Activated T-cell treated with anti-CD3 and anti-CD28 coated beads, Interleukin-2, amount 50 U/mL, for 1 hour (primary cell): ENCODE data around the gene MINDY4.

Experiments used
- DNase-seq: peaks from one replicate; pipeline ENCODE4 v3.0.0-alpha.2; 2020

MINDY4 gene

GRCh38 chr7:30880941-30881340 lies 109.7 kb downstream of the MINDY4 start:
- no peak for DNase-seq

DNA sequence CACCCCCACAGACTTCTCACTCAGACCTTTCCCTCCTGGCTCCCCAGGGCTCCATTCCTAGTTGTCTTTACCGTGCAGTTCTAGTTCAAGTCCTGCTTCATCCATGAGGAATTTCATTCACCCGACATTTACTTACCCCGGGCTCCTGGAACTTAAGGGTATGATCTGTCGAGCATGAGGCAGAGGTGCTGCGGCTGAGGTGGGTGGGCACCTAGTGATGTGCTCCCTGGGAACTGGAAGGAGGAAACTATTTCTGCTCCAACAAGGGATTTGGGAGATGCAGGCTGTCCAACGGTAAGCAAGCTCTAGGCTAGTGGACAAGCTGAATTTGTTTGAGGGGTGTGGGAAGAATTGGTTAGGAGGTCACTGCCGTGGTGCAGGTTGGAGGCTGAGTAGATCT lies 110.2 kb downstream of the MINDY4 start:
- no peak for DNase-seq

DNA sequence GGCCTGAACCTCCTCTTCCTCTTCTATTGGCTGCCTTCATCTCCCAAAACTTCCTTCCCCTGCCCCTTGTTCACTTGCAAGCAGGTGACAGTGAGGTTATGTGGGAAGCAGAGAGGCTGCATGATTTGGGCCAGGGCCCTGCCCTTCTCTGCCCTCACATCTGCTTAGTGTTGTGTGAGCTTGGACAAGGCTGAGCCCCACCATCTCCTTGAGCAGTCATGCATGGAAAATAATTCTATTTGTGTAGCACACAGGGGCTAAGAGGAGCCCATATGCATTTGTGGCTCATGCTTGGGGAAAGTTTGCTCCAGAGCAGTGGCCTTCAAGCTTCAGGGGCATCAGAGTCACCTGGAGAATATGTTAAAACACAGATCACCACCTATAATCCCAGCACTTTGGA lies 113.7 kb downstream of the MINDY4 start:
- DNase-seq = no peak

- DNase-seq = no peak
These were observed 115.4 kb downstream of the MINDY4 start for GRCh38 chr7:30886608-30887011.

- no peak for DNase-seq
These were observed 116.3 kb downstream of the MINDY4 start for GRCh38 chr7:30887464-30887872.

DNA sequence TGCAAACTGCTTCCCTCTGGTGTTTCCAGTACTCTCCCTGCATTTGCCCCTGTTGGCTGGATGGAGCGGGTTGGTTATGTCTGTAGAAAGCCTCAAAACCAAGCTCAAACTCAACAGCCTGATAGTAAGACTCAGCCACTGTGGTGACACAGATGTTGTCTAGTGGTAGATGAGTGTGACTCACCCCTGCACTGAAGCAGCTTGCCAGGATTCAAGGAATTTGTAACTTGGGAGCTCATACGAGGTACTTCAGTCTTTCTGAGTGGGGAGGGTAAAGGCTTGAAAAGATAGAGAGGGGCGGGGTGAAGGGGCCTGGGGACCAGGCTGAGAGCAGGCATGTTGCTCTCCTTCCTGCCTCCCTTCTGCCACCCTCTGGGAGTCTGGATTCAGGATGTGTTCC lies 117.5 kb downstream of the MINDY4 start:
- no peak for DNase-seq

- no peak for DNase-seq
These were observed 119.0 kb downstream of the MINDY4 start for GRCh38 chr7:30890226-30890625.

DNA sequence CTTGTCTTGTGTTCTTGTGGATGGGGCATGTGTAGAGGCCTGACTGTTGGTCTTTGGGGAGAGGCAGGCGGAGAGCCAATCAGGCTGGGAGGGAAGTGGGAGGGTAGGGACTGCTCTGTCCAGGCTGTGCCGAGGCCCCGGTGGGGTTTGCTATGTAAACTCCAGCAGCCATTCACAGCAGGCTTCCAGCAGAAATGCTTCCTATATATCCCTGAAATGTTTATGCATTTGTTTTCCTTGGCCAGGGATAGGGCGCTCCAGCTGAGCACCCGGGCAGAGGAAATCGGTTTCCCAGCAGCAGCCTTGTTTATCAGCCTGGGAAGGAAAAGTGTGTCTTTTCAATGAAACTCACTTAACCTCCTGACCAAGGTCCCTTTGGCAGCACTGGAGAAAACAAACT lies 122.1 kb downstream of the MINDY4 start:
- no peak for DNase-seq

GRCh38 chr7:30894009-30894408 lies 122.8 kb downstream of the MINDY4 start:
- no peak for DNase-seq

GRCh38 chr7:30894866-30895605 lies 123.8 kb downstream of the MINDY4 start:
- no peak for DNase-seq

GRCh38 chr7:30896036-30896435 lies 124.8 kb downstream of the MINDY4 start:
- no peak for DNase-seq

GRCh38 chr7:30896783-30897637 lies 125.8 kb downstream of the MINDY4 start:
- no peak for DNase-seq

DNA sequence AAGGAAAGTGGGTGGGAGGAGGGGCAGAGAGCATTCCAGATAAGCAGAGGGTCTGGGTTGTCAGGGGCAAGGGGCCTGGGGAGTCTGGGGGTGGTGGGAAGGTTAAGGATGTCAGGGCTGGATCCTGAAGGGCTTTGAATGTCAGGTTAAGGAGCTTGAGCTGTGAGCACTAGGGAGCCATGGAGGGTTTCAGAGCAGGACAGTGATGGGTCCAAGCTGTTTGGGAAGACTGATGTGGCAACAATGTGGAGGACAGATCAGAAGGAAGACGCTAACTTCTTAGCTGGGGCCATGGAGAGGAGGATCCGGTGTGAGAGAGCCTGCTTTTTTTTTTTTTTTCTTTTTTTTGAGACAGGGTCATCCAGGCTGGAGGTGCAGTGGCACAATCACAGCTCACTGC lies 126.6 kb downstream of the MINDY4 start:
- DNase-seq = no peak

DNA sequence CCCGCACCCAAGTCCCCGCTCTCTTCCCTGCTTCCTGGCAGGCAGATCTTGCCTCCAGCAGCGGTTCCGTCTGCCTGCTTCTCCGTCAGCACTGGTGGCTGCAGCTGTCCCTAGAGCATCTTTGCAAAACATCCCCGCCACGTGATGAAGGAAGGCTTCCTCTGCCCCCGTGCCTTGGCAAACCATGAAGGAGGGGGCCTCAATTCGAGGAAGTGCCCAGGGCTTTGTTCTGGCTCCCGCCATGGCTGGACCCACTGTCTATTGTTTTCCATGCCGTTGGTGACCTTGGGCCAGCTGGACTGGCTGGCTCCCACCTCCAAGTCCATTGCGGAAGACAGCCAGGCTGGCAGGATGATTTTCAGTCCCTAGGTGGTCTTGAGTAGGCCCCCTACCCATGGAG lies 127.2 kb downstream of the MINDY4 start:
- DNase-seq = no peak

GRCh38 chr7:30899066-30899465 lies 127.8 kb downstream of the MINDY4 start:
- no peak for DNase-seq

GRCh38 chr7:30899630-30900029 lies 128.4 kb downstream of the MINDY4 start:
- no peak for DNase-seq

DNA sequence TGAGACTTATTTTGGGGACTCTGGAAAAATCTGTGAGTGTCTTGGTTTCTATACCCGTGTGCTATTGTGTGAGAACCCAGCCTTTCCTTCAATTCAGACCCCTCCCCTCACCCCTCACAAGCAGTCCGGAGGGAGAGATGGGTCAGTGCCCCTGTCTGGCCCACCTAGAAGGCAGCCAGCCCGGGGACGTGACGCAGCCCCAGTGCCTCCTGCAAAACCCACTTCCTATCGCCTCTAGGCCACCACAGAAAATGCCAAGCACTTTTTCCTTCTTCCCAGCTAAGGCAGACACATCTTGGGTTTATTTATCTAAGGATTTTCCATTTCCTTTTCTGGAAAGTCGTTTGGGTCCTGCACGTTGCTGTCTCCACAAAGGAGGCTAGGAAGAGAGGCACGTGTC lies 128.8 kb downstream of the MINDY4 start:
- DNase-seq = no peak

- no peak for DNase-seq
These were observed 129.7 kb downstream of the MINDY4 start for GRCh38 chr7:30900803-30901362.

GRCh38 chr7:30901856-30902255 lies 130.6 kb downstream of the MINDY4 start:
- DNase-seq = no peak

DNA sequence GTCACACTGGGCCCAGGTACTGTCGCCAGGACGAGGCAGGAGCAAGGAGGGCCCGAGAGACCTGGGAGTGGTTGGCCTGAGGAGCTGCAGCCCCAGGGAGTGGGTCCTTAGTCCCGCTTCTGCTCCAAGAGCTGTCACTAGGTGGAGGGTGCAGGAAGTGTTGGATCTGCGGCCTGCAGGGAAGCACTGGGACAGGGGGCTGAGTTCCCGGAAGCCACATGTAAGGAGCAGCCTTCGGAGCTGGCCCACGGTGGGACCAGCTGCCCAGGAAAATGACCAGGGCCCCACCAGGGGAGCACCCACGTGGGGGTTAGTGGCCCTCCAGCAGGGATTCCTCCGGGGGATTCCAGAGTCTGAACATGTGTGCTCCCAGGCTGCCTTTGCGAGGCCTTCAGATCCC lies 131.2 kb downstream of the MINDY4 start:
- no peak for DNase-seq

DNA sequence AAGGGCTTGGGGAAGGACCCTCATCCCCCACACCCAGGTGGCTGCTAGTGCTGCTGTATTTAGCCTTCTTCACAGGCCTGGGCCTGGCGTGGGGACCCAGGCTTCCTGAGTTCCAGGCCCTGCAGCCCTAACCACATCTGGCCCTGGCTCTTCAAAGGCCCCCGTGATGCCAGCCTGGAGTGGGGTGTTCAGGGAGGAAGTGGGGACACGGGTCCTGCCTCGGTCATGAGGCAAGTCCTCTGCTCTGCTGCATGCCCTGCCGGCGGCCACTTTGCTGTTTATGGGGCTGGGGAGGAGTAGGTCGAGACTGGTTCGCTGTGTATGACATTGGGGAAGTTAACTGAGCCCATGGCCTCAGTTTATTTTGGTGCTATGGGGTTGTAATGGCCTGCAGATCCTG lies 131.9 kb downstream of the MINDY4 start:
- no peak for DNase-seq

DNA sequence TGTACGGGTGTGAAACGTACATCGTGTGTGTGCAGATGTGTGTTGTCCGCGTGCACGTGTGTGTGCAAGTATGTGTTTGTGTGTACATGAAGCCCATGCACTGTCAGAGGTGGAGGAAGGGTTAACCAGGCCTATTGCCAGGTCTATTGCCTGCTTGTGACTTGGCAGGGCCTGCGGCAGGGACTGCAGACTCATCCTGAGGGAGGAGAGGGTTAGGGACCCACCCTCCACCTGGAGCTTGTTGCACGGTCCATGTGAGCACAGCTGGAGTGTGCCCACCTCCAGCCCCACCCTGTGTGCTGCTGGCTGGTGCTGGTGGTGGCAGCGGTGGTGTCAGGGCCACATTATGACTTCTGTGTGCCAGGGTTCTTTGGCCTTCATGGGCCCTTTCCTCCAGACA lies 133.3 kb downstream of the MINDY4 start:
- no peak for DNase-seq

- DNase-seq = no peak
These were observed 134.1 kb downstream of the MINDY4 start for GRCh38 chr7:30905078-30906012.
